ENCODE data around the gene SORT1. TPM values are rescaled to one million over a fixed set of nuclear protein-coding genes. Genes with fewer than 3 reads are reported as not detected.

The SORT1 gene
- polyA plus RNA-seq, 1 donor from 2014 or later: 33.3 TPM

- no peaks in the 10 kb centered on the region for H3K36me3 ChIP-seq (ENCODE audit: insufficient read depth, low read length)
- TF ChIP-seq MXI1 (conservative IDR thresholded peaks at IDR 0.05; ENCODE audit: poor library complexity, severe bottlenecking): no peak
- TF ChIP-seq POLR2AphosphoS5 (IDR thresholded peaks at IDR 0.05): no peak
- TF ChIP-seq CTCF (IDR thresholded peaks at IDR 0.05; ENCODE audit: poor library complexity, severe bottlenecking): no peak
- TF ChIP-seq, protein P1, sequence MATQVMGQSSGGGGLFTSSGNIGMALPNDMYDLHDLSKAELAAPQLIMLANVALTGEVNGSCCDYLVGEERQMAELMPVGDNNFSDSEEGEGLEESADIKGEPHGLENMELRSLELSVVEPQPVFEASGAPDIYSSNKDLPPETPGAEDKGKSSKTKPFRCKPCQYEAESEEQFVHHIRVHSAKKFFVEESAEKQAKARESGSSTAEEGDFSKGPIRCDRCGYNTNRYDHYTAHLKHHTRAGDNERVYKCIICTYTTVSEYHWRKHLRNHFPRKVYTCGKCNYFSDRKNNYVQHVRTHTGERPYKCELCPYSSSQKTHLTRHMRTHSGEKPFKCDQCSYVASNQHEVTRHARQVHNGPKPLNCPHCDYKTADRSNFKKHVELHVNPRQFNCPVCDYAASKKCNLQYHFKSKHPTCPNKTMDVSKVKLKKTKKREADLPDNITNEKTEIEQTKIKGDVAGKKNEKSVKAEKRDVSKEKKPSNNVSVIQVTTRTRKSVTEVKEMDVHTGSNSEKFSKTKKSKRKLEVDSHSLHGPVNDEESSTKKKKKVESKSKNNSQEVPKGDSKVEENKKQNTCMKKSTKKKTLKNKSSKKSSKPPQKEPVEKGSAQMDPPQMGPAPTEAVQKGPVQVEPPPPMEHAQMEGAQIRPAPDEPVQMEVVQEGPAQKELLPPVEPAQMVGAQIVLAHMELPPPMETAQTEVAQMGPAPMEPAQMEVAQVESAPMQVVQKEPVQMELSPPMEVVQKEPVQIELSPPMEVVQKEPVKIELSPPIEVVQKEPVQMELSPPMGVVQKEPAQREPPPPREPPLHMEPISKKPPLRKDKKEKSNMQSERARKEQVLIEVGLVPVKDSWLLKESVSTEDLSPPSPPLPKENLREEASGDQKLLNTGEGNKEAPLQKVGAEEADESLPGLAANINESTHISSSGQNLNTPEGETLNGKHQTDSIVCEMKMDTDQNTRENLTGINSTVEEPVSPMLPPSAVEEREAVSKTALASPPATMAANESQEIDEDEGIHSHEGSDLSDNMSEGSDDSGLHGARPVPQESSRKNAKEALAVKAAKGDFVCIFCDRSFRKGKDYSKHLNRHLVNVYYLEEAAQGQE (IDR thresholded peaks at IDR 0.05; ENCODE audit: borderline replicate concordance): no peak
- TF ChIP-seq EZH2 (IDR thresholded peaks at IDR 0.05; ENCODE audit: borderline replicate concordance, insufficient read depth, low read length, poor library complexity, severe bottlenecking): no peak
- TF ChIP-seq TAF1 (IDR thresholded peaks at IDR 0.05; ENCODE audit: low read depth): no peak
- no peak for TF ChIP-seq RAD21 (conservative IDR thresholded peaks at IDR 0.05)
- no peak for TF ChIP-seq EP300 (conservative IDR thresholded peaks at IDR 0.05; ENCODE audit: poor library complexity, severe bottlenecking)
- no peak for TF ChIP-seq SMC3 (conservative IDR thresholded peaks at IDR 0.05; ENCODE audit: poor library complexity)
- no peak overlapping the region for H2AFZ ChIP-seq (ENCODE audit: low read depth, low read length)
- no peaks in the 10 kb centered on the region for H3F3A ChIP-seq (ENCODE audit: insufficient read depth, low read length, poor library complexity, severe bottlenecking)
- peaks cover 52% of the 10 kb centered on the region for H3K79me2 ChIP-seq (replicated peaks; ENCODE audit: insufficient read depth, low read length)
- H3K9me2 ChIP-seq (ENCODE audit: insufficient read depth, low read length): no peaks in the 10 kb centered on the region
- H3K4me2 ChIP-seq (ENCODE audit: low read length): no peak overlapping the region
- H3K27me3 ChIP-seq (ENCODE audit: insufficient read depth, low read depth, low read length): no peaks in the 10 kb centered on the region
- no peaks in the 10 kb centered on the region for H3K9me3 ChIP-seq (ENCODE audit: low read length)
- H3K4me3 ChIP-seq (ENCODE audit: low read length): no peak overlapping the region
- no peak overlapping the region for H3K9ac ChIP-seq (ENCODE audit: low read length)
- no peaks in the 10 kb centered on the region for H4K20me1 ChIP-seq (ENCODE audit: insufficient read depth)
- H3K27ac ChIP-seq (ENCODE audit: low read length): no peak overlapping the region
Observed at GRCh38 chr1:109386054-109386717, 11.5 kb downstream of the SORT1 start.

GRCh38 chr1:109385417-109385816, 12.3 kb downstream of the SORT1 start:
- no peaks in the 10 kb centered on the region for H3F3A ChIP-seq (ENCODE audit: insufficient read depth, low read length, poor library complexity, severe bottlenecking)
- TF ChIP-seq MXI1 (conservative IDR thresholded peaks at IDR 0.05; ENCODE audit: poor library complexity, severe bottlenecking) (no peak), POLR2AphosphoS5 (IDR thresholded peaks at IDR 0.05) (no peak), EZH2 (IDR thresholded peaks at IDR 0.05; ENCODE audit: borderline replicate concordance, insufficient read depth, low read length, poor library complexity, severe bottlenecking) (no peak), EP300 (conservative IDR thresholded peaks at IDR 0.05; ENCODE audit: poor library complexity, severe bottlenecking) (no peak), TAF1 (IDR thresholded peaks at IDR 0.05; ENCODE audit: low read depth) (no peak), CTCF (IDR thresholded peaks at IDR 0.05; ENCODE audit: poor library complexity, severe bottlenecking) (no peak), SMC3 (conservative IDR thresholded peaks at IDR 0.05; ENCODE audit: poor library complexity) (no peak), RAD21 (conservative IDR thresholded peaks at IDR 0.05) (no peak)
- TF ChIP-seq, protein P1 (IDR thresholded peaks at IDR 0.05; ENCODE audit: borderline replicate concordance): no peak
- H3K4me3 ChIP-seq (ENCODE audit: low read length): no peak overlapping the region

More at GRCh38 chr1:109385417-109385816, 12.3 kb downstream of the SORT1 start:
- Histone ChIP-seq H2AFZ (ENCODE audit: low read depth, low read length) (no peak overlapping the region), H3K79me2 (replicated peaks; ENCODE audit: insufficient read depth, low read length) (peaks cover 47% of the 10 kb centered on the region), H3K27me3 (ENCODE audit: insufficient read depth, low read depth, low read length) (no peaks in the 10 kb centered on the region), H3K9me3 (ENCODE audit: low read length) (no peaks in the 10 kb centered on the region), H3K9ac (ENCODE audit: low read length) (no peak overlapping the region), H3K27ac (ENCODE audit: low read length) (no peak overlapping the region), H4K20me1 (ENCODE audit: insufficient read depth) (no peaks in the 10 kb centered on the region), H3K4me2 (ENCODE audit: low read length) (no peak overlapping the region), H3K36me3 (ENCODE audit: insufficient read depth, low read length) (no peaks in the 10 kb centered on the region), H3K9me2 (ENCODE audit: insufficient read depth, low read length) (no peaks in the 10 kb centered on the region)
